ENCODE results near the gene UAP1L1.

UAP1L1 gene

DNA sequence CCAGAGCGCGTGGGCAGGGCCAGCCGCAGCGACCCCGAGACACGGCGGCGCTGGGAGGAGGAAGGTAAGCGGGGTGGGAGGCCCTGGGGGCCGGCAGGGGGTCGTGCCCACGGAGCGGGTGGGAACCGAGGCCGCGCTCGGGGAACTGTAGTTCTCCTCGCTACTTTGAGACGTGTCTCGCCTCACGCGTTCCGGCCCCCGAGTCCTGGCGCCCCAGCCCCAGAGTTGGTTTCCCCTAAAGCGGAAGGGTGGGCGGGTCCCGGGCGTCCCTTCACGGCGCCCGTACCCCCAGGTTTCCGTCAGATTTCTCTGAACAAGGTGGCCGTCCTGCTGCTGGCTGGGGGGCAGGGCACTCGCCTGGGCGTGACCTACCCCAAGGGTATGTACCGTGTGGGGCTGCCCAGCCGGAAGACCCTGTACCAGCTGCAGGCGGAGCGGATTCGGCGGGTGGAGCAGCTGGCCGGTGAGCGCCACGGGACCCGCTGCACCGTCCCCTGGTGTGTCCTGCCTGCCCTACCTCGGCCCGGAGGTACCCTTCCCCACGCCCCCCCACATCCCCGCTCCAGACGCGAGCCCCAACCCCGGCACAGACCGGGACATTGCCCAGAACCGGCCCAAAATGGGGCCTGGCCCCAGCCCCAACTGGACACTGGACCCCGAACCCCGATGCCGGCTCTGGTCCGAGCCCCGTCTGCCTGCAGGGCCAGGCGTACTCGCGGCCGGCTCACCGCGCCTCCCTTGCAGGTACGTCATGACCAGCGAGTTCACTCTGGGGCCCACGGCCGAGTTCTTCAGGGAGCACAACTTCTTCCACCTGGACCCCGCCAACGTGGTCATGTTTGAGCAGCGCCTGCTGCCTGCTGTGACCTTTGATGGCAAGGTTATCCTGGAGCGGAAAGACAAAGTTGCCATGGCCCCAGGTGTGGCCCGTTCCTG lies 709 bp downstream of the UAP1L1 start:
- DNase-seq: no peak

DNA sequence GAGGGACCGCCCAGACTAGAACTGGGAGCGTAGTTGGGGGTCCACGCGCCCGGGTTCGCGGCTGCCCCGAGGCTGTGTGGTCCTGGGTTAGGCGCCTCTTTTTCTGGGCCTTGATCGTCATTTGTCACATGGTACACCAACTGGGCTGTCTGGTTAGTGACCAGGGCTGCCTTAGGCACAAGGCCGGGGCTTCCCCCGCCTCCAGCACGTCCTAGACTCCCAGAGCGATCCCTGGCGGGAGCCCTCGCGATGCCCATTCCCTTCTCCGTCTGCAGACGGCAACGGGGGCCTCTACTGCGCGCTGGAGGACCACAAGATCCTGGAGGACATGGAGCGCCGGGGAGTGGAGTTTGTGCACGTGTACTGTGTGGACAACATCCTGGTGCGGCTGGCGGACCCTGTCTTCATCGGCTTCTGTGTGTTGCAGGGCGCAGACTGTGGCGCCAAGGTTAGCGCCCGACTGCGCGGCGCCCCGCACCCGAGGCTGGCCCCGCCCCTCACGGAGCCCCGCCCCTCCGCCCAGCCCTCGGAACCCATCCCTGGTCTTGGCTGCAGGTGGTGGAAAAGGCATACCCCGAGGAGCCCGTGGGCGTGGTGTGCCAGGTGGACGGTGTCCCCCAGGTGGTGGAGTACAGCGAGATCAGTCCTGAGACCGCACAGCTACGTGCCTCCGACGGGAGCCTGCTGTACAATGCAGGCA lies 1.5 kb downstream of the UAP1L1 start:
- DNase-seq: no peak

DNA sequence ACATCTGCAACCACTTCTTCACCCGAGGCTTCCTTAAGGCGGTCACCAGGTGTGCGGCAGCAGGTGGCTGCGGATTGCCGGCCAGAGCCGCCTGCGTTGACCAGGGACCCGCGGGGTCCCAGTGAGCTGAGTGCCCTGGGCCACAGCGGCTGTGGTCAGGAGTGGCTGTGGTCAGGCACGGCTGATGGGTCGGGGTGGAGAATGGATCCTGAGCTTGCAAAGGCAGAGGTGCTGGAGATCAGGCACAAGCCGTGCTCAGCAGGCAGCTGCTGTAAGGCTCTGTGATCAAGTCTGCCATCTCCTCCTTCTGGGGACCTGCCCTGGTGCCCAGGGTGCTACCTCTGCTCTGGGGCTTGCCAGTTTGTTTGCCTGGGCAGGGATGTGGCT lies 2.1 kb downstream of the UAP1L1 start:
- no peak for DNase-seq

DNA sequence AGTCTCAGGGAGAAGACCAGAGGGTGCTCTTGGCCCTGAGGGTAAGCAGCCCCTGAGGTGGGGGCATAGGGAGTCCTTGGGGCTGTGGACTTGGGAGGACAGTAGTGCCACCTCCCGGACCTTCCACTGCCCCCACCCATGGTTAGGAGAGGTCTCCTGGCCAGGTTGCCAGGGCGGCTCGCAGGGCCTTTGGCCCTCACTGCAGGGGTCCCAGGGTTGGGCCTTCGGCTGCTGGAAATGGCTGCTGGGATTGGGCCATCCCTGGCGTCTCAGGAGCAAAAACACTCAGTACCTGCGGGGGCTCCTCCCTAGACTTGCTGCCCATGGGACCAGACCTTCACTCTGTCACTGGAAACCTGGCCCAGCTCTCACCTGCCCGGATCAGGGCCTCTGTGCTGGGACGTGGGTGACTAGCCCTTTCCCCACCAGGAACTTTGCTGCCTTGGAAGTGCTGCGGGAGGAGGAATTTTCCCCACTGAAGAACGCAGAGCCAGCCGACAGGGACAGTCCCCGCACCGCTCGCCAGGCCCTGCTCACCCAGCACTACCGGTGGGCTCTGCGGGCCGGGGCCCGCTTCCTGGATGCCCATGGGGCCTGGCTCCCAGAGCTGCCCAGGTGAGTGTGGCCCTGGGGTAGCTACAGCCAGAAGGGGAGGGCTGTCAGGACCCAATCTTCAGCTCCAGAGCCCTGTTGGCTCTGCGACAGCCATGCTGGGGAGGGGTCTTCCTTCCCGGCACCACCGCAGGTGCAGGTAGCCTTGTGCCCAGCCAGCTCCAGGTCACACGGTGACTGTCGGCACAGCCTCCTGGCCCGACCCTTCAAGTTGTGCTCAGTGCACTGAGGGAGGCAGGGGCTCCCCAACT lies 3.2 kb downstream of the UAP1L1 start:
- DNase-seq: no peak

DNA sequence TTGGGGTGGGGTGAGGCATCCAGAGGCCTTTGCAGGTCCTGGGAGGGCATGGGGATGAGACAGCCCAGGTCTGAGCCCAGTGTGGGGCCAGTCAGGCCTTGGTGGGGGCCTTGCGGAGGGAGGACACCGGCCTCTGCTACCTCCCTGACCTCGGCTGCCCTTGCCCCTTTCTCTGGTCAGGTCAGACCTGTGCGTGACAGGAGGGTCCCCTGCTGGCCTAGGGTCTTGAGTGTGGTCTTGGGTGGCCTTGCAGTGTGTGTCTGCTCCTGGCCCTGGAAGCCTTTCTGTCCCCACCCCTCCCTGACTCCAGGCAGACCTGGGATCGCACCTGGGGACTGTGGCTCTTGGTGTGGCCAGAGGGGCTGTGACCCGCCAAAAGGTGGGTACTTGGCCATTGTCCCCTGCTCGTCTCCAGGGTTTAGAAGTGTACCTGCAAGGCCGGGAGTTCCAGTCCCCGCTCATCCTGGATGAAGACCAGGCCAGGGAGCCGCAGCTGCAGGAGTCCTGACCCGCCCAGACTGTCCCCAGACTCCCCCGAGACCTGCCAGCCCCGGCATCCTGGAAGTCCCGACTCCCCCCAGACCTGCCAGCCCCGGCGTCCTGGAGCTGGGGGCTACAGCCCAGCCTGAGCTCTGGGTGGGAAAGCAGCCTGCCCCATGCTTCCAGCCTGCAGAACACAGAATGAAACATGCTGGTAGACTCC lies 5.1 kb downstream of the UAP1L1 start:
- DNase-seq: no peak

DNA sequence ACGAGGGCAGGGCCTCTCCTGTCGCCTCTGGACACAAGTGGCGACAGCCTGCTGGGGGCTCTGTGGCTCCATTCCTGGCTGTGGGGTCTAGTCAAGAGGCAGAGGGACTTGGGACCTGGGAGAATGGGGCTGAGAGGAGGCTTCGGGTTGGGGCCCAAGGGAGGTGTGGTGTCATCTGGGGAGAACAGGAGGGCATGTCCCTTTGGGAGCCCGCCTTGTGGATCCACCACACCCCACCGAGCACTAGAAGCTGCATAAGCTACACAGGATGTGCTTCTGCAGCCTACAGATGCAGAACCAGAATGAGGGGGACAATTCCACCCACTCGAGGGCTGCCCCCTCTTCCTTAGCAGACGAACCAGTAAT lies 5.6 kb downstream of the UAP1L1 start:
- no peak for DNase-seq

DNA sequence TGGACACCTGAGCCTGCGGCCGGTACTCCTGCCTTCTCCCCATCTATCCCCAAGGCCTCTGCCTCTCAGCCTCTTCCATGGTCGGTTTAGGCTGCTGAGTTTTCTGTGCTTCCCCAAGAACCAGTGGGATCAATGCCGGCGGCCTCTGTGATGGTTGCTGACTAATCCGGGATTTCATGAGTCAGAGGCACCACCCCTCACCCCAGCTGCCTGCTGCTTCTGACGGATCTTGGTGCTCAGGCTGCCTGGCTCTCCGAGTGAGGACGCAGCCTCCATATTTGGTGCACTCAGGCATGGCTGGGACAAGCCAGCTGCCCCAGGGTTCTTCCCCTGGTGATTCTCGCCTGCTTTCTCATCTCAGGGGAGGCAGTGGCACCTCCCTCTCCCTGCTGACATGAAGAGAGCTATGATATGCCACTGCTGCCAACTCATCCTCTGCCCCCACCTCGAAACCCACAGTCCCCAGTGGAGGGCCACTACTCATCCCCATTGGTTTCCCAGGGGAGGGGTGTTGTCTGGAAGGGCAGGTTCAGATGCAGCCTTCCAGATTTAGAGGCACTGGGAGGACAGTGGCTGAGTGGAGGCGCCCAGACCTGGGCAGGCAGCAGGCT lies 6.2 kb downstream of the UAP1L1 start:
- DNase-seq: peak; percentile 44

DNA sequence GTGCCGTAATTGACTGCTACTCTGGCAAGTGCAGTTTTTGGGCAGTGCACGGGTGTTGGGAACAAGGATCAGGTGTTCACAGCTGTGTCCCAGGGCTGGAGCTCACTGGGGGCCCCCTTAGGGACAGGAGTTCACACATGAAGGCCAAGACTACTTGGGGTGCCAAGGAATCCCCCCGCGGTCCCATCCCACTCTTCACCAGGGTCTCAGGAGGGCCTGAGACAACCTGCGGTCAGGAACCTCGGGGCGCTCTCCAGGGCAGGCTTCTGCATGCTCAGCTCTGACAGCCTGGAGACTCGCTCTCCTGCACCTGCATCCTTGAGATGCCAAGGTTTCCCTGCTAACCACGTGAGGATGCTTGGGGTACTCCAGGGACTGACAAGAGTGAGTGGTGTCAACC lies 7.2 kb downstream of the UAP1L1 start:
- DNase-seq: no peak

DNA sequence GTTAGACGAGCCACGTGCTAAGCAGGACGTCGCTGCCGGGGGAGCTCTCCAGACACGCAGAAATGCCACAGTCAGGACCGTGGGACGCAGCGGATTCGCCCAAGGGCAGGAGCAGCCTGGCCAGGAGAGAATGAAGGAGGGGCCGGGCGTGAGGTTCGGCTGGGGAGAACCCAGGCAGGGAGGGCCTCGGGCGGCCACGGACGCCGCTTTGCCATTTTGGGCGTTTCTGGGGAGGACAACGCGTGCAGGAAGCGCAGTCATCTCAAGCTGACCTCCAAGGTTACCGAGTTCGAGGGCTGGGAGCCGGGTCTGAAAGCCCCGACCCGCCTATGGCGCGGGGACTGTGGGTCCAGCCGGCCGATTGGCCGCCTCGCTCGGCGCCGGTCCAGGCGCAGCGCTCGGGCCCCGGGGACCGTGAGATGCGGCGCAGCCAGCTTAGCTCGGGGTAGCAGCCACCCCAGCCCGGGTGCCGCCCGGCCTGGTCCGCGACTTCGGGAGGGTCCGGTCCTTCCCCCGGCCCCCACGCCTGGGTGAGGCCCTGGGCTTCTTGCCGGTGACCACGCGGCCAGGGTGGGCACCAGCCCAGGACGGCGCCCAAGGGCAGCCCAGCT lies 8.7 kb downstream of the UAP1L1 start:
- DNase-seq: peak; percentile 22

DNA sequence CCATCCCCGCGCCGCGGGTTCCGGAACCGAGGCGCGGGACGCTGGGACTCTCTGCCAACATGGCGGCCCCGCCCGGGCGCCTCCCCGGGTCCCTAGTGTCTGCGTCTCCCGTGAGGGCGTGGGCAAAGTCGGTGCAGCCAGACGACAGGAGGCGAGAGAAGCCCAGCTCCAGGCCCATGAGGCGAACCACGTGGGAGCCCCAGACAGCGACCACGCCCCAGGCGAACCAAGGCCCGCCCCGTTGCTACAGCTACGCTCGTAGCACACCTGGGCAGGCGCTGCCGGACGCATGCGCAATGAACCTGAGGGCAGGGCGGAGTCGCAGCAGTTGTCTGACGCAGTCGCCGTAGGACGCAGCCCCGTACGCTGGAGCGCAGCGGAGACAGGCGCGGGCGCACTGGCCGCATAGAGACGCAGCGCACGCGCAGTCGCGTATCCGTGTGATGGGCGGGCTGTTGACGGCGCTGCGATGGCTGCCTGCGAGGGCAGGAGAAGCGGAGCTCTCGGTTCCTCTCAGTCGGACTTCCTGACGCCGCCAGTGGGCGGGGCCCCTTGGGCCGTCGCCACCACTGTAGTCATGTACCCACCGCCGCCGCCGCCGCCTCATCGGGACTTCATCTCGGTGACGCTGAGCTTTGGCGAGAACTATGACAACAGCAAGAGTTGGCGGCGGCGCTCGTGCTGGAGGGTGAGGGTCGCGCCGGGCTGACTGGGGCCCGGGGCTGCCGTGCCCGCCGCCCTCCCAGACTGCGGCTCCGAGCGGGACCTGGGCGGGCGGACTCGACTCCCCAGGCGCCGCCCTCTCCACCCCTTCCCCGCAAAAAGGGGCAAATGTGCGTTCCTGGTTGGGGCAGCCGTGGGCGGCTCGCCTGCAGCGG lies 9.5 kb downstream of the UAP1L1 start, which contains the start of gene MAN1B1:
TSS of gene MAN1B1 (plus strand) at position 455 of the 878 bp plus-strand sequence. CDS start at position 470, 15 bp downstream.
- DNase-seq: peak; percentile 99

DNA sequence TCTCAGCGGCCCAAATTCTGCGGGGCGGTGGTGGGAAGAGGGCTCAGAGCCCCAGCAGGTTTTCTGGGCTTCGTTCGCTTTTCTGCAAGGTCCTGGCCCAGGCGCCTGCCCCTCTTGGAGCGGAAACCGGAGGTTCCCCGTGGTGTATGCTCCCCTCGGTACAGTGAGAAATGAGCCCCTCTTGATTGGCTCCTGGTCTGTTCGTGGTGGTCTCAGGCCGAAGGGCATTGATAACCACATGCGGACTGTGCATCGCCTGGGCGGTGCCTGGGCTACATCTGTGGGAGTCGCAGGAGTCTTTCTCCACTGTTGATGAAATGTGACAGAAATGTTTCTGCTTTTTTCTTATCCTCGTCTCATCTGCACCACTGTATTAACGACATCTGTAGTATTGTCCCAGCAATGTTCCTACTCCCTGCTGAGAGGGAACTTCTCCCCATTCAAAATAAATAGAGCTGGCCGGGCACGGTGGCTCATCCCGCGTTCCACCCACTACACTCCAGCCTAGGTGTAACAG lies 10.2 kb downstream of the UAP1L1 start:
- DNase-seq: peak; percentile 43

DNA sequence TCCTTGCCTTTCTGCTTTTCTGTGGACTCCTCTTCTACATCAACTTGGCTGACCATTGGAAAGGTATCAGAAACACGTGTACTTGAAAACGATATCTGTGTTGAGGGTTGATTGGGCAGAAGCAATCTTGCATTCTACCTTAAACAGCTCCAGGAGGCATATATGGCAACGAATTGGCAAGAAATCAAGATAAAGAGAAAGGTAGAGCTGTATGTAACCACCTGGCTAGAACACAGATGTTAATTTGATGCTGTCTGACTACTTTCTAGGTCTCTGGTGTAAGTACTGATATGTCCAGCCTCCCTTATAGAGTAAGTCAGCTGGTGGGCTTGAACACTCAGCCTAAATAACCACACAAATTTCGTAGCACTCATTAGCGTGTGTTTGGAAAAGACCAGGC lies 10.8 kb downstream of the UAP1L1 start:
- no peak for DNase-seq

DNA sequence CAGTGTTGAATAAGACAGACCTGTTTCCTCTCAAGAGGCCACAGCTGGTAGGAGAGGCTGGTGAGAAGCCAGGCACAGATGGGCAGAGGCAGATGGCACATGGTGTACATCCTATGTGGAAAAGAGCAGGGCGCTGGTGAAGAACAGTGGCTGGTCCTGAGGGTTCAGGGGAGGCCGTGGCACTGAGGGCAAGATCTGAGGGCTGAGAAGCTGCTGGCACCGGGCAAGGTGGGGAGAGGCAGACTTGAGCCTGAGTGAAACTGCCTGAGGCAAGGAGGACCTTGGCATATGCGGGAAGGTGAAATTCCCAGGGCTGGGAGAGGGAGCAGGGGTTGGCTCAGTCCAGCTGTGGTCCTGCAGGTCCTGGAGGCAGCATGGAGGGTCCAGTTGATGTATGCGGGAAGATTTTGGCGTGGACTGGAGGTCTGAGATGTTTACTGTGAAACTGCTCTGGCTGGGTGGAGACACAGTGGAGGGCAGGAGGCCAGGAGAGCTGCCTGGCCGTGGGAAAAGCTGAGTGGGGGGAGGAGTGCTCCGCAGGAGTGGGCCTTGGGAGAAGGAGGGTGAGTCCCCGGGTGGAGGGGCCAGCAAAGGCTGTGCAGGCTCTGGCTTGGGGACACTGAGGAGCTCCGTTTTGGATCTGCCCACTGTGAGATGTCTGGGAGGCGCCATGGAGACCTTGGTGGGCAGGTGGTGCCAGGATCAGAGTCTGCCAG lies 12.1 kb downstream of the UAP1L1 start:
- DNase-seq: no peak

DNA sequence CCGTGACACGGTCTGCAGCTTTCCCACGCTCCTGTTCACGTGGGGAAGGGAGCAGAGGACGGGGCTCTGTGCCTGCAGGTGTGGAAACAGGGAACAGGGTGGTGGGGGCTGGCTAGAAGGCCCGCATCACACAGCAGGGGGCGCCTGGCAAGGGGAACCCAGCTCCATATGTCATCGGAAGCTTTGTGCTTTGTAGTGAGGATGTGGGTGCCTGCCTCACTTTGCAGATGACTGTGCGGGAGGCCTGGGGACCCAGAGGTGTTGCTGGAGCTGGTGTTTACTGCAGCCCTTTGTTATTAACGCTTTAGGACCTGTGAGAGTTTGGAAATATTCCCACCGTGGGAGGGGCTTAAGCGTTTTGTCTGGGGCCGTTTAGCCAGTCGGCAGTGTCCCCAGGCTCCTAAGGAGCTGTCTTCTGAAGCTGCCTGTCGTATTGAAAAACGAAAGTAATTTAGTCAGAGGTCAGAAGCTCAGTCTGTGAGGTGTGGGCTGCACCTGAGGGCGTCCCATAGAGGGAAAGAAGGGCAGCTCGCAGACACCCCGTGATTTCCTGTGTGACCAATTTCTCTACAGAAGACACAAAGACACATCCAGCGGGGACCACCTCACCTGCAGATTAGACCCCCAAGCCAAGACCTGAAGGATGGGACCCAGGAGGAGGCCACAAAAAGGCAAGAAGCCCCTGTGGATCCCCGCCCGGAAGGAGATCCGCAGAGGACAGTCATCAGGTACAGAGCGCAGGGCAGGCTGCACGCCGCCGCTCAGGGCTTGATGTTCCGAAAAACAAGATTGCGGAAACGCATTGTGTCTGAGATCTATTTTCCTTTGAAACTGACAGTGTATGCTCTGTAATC lies 18.6 kb downstream of the UAP1L1 start:
- no peak for DNase-seq

DNA sequence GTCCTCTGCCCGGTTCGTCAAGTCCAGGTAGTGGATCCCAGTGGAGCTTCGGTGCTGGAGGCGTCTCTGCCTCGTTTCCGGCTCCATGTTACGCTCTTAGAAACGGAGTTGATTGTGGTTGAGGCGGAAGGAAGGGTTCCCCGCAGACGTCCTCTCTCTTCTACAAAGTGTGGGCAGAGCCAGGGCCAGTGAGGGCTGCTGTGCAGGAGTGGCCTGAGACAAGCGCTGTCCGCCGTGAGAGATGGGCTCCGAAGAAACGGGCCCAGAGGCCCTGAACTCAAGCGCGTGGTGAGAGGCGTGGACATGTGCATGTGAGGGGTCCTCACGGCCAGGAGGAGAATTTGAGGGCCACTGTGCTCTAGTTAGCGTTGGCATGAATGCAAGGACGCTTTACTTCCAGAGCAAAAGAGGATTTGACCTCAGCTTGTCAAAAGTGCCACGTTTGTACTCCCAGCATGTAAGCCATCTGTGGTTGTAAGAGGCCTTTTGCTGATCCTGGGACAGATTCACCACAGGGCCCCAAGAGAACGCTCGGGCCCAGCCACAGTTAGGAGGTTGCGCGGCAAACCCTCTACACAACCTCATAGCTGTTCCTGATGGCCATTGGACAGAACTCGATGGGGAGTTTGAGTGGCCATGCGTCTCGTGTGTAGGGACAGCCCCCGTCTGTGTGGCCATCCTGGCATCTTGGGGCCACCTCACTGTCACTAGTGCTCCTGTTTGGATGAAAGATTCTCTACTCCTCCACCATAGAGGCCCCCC lies 19.6 kb downstream of the UAP1L1 start:
- DNase-seq: no peak

DNA sequence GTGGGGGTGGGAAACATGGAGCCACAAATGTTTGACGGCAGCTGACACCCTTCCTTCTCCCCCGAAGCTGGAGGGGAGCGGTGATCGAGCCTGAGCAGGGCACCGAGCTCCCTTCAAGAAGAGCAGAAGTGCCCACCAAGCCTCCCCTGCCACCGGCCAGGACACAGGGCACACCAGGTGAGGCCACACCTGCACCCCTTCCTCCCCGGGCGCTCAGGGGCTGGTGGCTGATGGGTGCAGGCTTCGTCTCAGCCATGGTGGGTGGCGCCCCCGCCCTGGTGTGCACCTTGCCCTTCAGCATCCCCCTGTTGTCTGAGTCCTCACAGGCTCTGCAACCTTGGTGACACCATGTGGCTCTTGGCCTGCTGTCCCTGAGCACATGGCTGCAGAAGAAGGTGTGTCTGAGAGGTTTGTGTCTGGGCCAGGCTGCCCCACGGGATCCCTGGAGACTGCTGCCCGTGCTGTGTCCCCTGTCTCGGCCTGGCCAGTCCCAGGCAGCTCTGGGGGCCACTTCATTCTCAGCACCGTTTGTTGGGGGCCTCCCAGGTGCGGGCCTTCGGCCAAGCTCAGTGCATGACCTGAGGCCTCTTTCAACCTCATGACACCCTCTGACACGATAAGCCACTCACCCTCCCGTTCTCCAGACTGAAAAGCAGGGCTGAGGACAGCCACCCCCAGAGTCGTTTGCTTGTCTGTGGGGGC lies 20.6 kb downstream of the UAP1L1 start:
- no peak for DNase-seq

DNA sequence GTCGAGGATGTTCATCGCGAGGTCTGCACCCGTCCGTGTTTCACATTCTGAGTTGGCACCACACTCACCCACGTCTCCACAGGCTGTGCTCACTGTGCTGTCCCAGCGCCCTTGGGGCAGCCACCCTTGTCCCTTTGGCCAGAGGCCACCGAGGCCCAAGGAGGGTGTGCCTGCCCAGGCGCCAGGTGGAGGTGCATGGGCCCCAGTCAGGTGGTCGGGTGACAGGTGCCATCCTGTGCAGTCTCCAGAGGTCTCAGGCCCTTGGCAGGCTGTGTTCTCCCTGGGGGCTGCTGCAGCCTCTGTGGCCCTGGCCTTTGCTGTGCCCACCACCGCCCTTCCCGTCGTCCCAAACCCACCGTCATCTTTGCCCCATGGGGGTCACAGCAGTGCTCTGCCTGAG lies 21.9 kb downstream of the UAP1L1 start:
- no peak for DNase-seq

All from inflammatory macrophage treated with lipopolysaccharide for 4 hours (primary cell).